C4-2B (cell line): Measurements from ENCODE around the gene SLC22A1.
"Not testable (repeated sequence)": the region's sequence is repeated elsewhere in the genome, so short reads cannot be mapped to it uniquely, and the experiment has no call there.

Experiments
- H3K27ac ChIP-seq: fragments of 450-650 bp; 2 replicates; pipeline ENCODE4 v1.5.1; 2017
- CTCF ChIP-seq: fragments of 450-650 bp; conservative IDR thresholded peaks from 2 replicates; pipeline ENCODE4 v1.5.1; 2017; ENCODE audit warnings: mild to moderate bottlenecking
- ZFX ChIP-seq: fragments of 450-650 bp; IDR thresholded peaks from 2 replicates; pipeline ENCODE4 v1.6.1; 2017

The SLC22A1 gene

GRCh38 chr6:160116411-160116810, 5.2 kb upstream of the SLC22A1 start:
- H3K27ac ChIP-seq: no peak overlapping the region
- TF ChIP-seq ZFX: no peak

- no peak overlapping the region for H3K27ac ChIP-seq
- TF ChIP-seq CTCF (no peak), ZFX (no peak)
These were observed 4.5 kb upstream of the SLC22A1 start for GRCh38 chr6:160117137-160117536.

- no peak for TF ChIP-seq ZFX
These were observed 2.9 kb upstream of the SLC22A1 start for GRCh38 chr6:160118620-160119229.

GRCh38 chr6:160120087-160120486, 1.5 kb upstream of the SLC22A1 start:
- no peak overlapping the region for H3K27ac ChIP-seq
- TF ChIP-seq CTCF: no peak
- no peak for TF ChIP-seq ZFX

More at GRCh38 chr6:160118620-160119229, 2.9 kb upstream of the SLC22A1 start:
- no peak overlapping the region for H3K27ac ChIP-seq

- no peak overlapping the region for H3K27ac ChIP-seq
- TF ChIP-seq ZFX: no peak
- TF ChIP-seq CTCF: no peak
These were observed 366 bp downstream of the SLC22A1 start for GRCh38 chr6:160121981-160122380.

GRCh38 chr6:160122744-160123143, 1.1 kb downstream of the SLC22A1 start:
- no peak for TF ChIP-seq CTCF
- TF ChIP-seq ZFX: no peak
- H3K27ac ChIP-seq: no peak overlapping the region

GRCh38 chr6:160124007-160124406, 2.4 kb downstream of the SLC22A1 start:
- TF ChIP-seq CTCF (no peak), ZFX (no peak)
- no peak overlapping the region for H3K27ac ChIP-seq

GRCh38 chr6:160124605-160125004, 3.0 kb downstream of the SLC22A1 start:
- no peak overlapping the region for H3K27ac ChIP-seq
- TF ChIP-seq CTCF (no peak), ZFX (no peak)

- H3K27ac ChIP-seq: not testable (repeated sequence)
These were observed 3.5 kb downstream of the SLC22A1 start for GRCh38 chr6:160125105-160125504.
